CD14-positive monocyte (primary cell): Measurements from ENCODE around the gene TNFRSF8. TPM values are rescaled to one million over a fixed set of nuclear protein-coding genes. Genes with fewer than 3 reads are reported as not detected.

Experiments used
- DNase-seq, 3 donors: peaks; one replicate each; pipeline ENCODE4 v3.0.0-alpha.2; 2011 to 2022
- H2AFZ ChIP-seq: 2 replicates; pipeline ENCODE4 v1.6.0; 2012; ENCODE audit warnings: mild to moderate bottlenecking, low read depth, low read length, inconsistent platforms; ENCODE audit not compliant: insufficient read depth, poor library complexity, severe bottlenecking
- H3K27ac ChIP-seq, 2 donors: 1 replicate in 1 of 2; 2 replicates in 1 of 2; pipeline ENCODE4 v1.5.1; 2012 to 2013; ENCODE audit warnings: low read length in 2 of 2, control low read depth in 1 of 2, inconsistent platforms in 1 of 2, low read depth in 1 of 2, mild to moderate bottlenecking in 1 of 2
- H3K27me3 ChIP-seq, 2 donors: one replicate each; pipeline versions ENCODE4 v1.6.0 to v1.6.1; 2011 to 2013; ENCODE audit warnings: low read length in 2 of 2; ENCODE audit not compliant: control insufficient read depth in 2 of 2, insufficient read depth in 2 of 2
- H3K36me3 ChIP-seq, 2 donors: replicated peaks in 1 of 2; 1 replicate in 1 of 2; 2 replicates in 1 of 2; pipeline versions ENCODE4 v1.5.1 to v1.6.1; 2012 to 2013; ENCODE audit warnings: low read length in 2 of 2, control low read depth in 1 of 2, inconsistent platforms in 1 of 2, mild to moderate bottlenecking in 1 of 2; ENCODE audit not compliant: insufficient read depth in 2 of 2, control insufficient read depth in 1 of 2
- H3K4me1 ChIP-seq, 2 donors: 1 replicate in 1 of 2; 2 replicates in 1 of 2; pipeline versions ENCODE4 v1.5.1 to v1.6.1; 2012 to 2013; ENCODE audit warnings: low read length in 2 of 2, control low read depth in 1 of 2, inconsistent platforms in 1 of 2, mild to moderate bottlenecking in 1 of 2, moderate library complexity in 1 of 2; ENCODE audit not compliant: insufficient read depth in 2 of 2, control insufficient read depth in 1 of 2
- H3K4me2 ChIP-seq: replicated peaks from 2 replicates; pipeline ENCODE3; 2012; ENCODE audit warnings: low read length, moderate library complexity, mild to moderate bottlenecking; ENCODE audit not compliant: poor library complexity, severe bottlenecking; ENCODE audit errors: extremely low read depth
- H3K4me3 ChIP-seq, 3 experiments: fragments of 200-600 bp in 1 of 3; sonication (generic) in 1 of 3; replicated peaks in 1 of 3; 1 replicate in 2 of 3; 2 replicates in 1 of 3; pipeline ENCODE4 v1.5.1; 2011 to 2013; ENCODE audit warnings: low read length in 3 of 3, mild to moderate bottlenecking in 3 of 3, control low read depth in 2 of 3, low read depth in 2 of 3, inconsistent platforms in 1 of 3, moderate library complexity in 1 of 3
- H3K79me2 ChIP-seq: 2 replicates; pipeline ENCODE4 v1.6.0; 2012; ENCODE audit warnings: mild to moderate bottlenecking, control low read depth, inconsistent platforms, low read length, moderate library complexity; ENCODE audit not compliant: insufficient read depth
- H3K9ac ChIP-seq: 2 replicates; pipeline ENCODE4 v1.6.0; 2017; ENCODE audit warnings: low read length, mild to moderate bottlenecking; ENCODE audit not compliant: insufficient read depth, poor library complexity, severe bottlenecking
- H3K9me3 ChIP-seq, 2 donors: replicated peaks in 1 of 2; 1 replicate in 1 of 2; 2 replicates in 1 of 2; pipeline versions ENCODE4 v1.5.1 to v1.6.1; 2012 to 2013; ENCODE audit warnings: low read length in 2 of 2, control low read depth in 1 of 2; ENCODE audit not compliant: control insufficient read depth in 1 of 2, insufficient read depth in 1 of 2
- H4K20me1 ChIP-seq: 2 replicates; pipeline ENCODE4 v1.6.0; 2012; ENCODE audit warnings: mild to moderate bottlenecking, low read length, control low read depth, moderate library complexity; ENCODE audit not compliant: insufficient read depth
- H3K27ac Mint-ChIP-seq, 7 donors: one replicate each; pipeline ENCODE4 v1.8.0; 2020; ENCODE audit warnings: mild to moderate bottlenecking in 7 of 7, mixed read lengths in 7 of 7, moderate library complexity in 6 of 7, inconsistent platforms in 2 of 7
- H3K27me3 Mint-ChIP-seq, 3 donors: one replicate each; pipeline ENCODE4 v1.8.0; 2021 to 2022; ENCODE audit warnings: low read depth in 3 of 3, mild to moderate bottlenecking in 3 of 3, mixed read lengths in 3 of 3, moderate library complexity in 3 of 3, inconsistent platforms in 1 of 3
- H3K36me3 Mint-ChIP-seq, 2 donors: one replicate each; pipeline ENCODE4 v1.8.0; 2020; ENCODE audit warnings: mixed read lengths in 2 of 2, inconsistent platforms in 1 of 2, mild to moderate bottlenecking in 1 of 2
- H3K4me1 Mint-ChIP-seq: one replicate; pipeline ENCODE4 v1.8.0; 2020; ENCODE audit warnings: mild to moderate bottlenecking, mixed read lengths
- H3K4me3 Mint-ChIP-seq, 2 donors: one replicate each; pipeline ENCODE4 v1.8.0; 2020; ENCODE audit warnings: mild to moderate bottlenecking in 2 of 2, mixed read lengths in 2 of 2, moderate library complexity in 1 of 2
- H3K9me3 Mint-ChIP-seq, 7 donors: one replicate each; pipeline ENCODE4 v1.8.0; 2020 to 2022; ENCODE audit warnings: mixed read lengths in 7 of 7, mild to moderate bottlenecking in 6 of 7, moderate library complexity in 6 of 7, inconsistent platforms in 2 of 7
- CTCF ChIP-seq: fragments of 200-600 bp; IDR thresholded peaks from one replicate; pipeline ENCODE4 v1.8.0; 2022; ENCODE audit warnings: antibody characterized with exemption, mild to moderate bottlenecking
- WGBS: methylation state at CpG from one replicate; pipeline ENCODE4 v1.1.5; 2013; ENCODE audit warnings: missing lambda C conversion rate; ENCODE audit not compliant: insufficient coverage; 5-methylcytosine and 5-hydroxymethylcytosine counted together
- intact Hi-C, 2 donors: fragments of 100-400 bp; cut with micrococcal nuclease; formaldehyde crosslinking; loops; one replicate each; pipeline versions ENCODE4 v1.15.0 to v1.15.1; 2023
- polyA plus RNA-seq, 3 donors: library from polyadenylated mRNA; depleted of rRNA in 1 of 3; unstranded in 2 of 3; stranded (reverse) in 1 of 3; fragments of 300-500 nt in 2 of 3; fragments of >200 nt in 1 of 3; fragmentation: Illumina TruSeq in 2 of 3; gene quantifications; 1 replicate in 2 of 3; 2 replicates in 1 of 3; pipeline ENCODE4 v1.2.3, GENCODE V29; 2012 to 2021

TNFRSF8 gene
- polyA plus RNA-seq, 3 donors, result 10.9 to 11.9 (median 11.8) TPM

GRCh38 chr1:12090326-12090725, 27.2 kb downstream of the TNFRSF8 start:
- no peak overlapping the region for H3K27ac ChIP-seq
- Mint-ChIP-seq H3K27ac (no peak overlapping the region), H3K9me3 (peaks cover 3 to 18% (median 6%) of the 10 kb centered on the region in 7 donors), H3K4me3 (no peak overlapping the region), H3K4me1 (peaks cover 24% of the 10 kb centered on the region), H3K27me3 (peaks cover 3 to 9% (median 5%) of the 10 kb centered on the region in 3 donors), H3K36me3 (no peaks in the 10 kb centered on the region)
- no peaks in the 10 kb centered on the region for H3K9me3 ChIP-seq
- no peaks in the 10 kb centered on the region for H3K79me2 ChIP-seq
- TF ChIP-seq CTCF, result no peak
- peaks cover 20 to 22% of the 10 kb centered on the region in 2 donors for H3K4me1 ChIP-seq
- no peak overlapping the region for H3K4me2 ChIP-seq
- no peaks in the 10 kb centered on the region for H3K36me3 ChIP-seq
- no peak for DNase-seq
- no peak overlapping the region for H3K9ac ChIP-seq
- H3K27me3 ChIP-seq, result no peaks in the 10 kb centered on the region
- H3K4me3 ChIP-seq, result no peak overlapping the region
- WGBS, result 100% methylated on average over 3 of the region's 3 CpGs
- H2AFZ ChIP-seq, result no peak overlapping the region
- intact Hi-C loops, result no loop called here
- H4K20me1 ChIP-seq, result no peaks in the 10 kb centered on the region

- no peak overlapping the region for H3K27ac ChIP-seq
- Mint-ChIP-seq H3K9me3 (peaks cover 1 to 18% (median 7%) of the 10 kb centered on the region in 7 donors), H3K4me1 (peaks cover 24% of the 10 kb centered on the region), H3K27me3 (peaks cover 3 to 9% (median 5%) of the 10 kb centered on the region in 3 donors), H3K27ac (no peak overlapping the region), H3K4me3 (no peak overlapping the region), H3K36me3 (no peaks in the 10 kb centered on the region)
- no peak for TF ChIP-seq CTCF
- H3K4me3 ChIP-seq, result no peak overlapping the region
- H3K9me3 ChIP-seq, result no peaks in the 10 kb centered on the region
- intact Hi-C loops, result no loop called here
- H3K27me3 ChIP-seq, result no peaks in the 10 kb centered on the region
- no peaks in the 10 kb centered on the region for H4K20me1 ChIP-seq
- peaks cover 20 to 22% of the 10 kb centered on the region in 2 donors for H3K4me1 ChIP-seq
- no peaks in the 10 kb centered on the region for H3K36me3 ChIP-seq
- H2AFZ ChIP-seq, result no peak overlapping the region
- no peak overlapping the region for H3K4me2 ChIP-seq
- no peaks in the 10 kb centered on the region for H3K79me2 ChIP-seq
- DNase-seq, result no peak
- WGBS, result 100% methylated on average over 1 of the region's 1 CpG
- no peak overlapping the region for H3K9ac ChIP-seq
These were observed 28.1 kb downstream of the TNFRSF8 start for GRCh38 chr1:12091191-12091590.
